DMS 273 (cell line): ENCODE data around the gene ALPI.
A peak's percentile ranks its signal among the peaks of the same experiment; 100 is the strongest.
"Not testable (repeated sequence)": the region's sequence is repeated elsewhere in the genome, so short reads cannot be mapped to it uniquely, and the experiment has no call there.

Experiments used
- DNase-seq: peaks from one replicate; lab custom pipeline; 2025; ENCODE audit not compliant: unreplicated experiment; lab: John Stamatoyannopoulos, UW

The ALPI gene

DNA sequence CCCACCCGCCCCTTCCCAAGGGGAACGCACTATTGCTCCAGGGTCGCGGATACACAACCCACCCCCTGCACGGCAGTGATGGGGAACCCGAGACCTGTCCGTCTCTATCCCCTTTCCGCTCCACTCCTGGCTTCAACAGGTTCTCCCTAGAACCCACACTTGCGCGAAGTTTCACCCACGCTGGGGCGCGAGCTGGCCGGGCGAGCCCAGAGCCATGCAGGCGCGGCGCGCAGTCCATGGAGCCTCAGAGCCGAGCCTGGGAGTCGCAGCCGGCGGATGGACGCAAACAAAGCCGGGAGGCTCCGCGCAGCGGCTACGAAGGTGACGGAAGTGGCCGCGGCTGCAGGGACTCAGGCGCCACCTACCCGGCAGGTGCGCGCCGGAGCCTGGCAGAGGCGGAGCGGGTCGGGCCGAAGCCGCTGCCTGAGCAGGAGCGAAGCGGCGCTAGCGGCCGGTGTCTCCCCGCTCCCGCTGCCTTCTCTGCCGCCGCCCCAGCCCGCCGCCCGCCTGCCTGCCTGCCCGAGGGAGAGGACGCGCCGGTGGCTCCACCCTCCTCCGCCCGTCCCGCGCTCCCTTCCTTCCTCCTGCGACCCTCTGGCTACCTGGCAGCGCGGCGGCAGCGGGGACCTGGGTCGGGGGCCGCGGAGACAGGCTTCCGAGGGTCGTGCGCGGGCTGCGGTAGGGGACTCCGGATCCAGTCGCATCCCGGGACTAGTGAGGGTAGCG is 35.3 kb upstream of the ALPI start:
- DNase-seq: peak; percentile 72

DNA sequence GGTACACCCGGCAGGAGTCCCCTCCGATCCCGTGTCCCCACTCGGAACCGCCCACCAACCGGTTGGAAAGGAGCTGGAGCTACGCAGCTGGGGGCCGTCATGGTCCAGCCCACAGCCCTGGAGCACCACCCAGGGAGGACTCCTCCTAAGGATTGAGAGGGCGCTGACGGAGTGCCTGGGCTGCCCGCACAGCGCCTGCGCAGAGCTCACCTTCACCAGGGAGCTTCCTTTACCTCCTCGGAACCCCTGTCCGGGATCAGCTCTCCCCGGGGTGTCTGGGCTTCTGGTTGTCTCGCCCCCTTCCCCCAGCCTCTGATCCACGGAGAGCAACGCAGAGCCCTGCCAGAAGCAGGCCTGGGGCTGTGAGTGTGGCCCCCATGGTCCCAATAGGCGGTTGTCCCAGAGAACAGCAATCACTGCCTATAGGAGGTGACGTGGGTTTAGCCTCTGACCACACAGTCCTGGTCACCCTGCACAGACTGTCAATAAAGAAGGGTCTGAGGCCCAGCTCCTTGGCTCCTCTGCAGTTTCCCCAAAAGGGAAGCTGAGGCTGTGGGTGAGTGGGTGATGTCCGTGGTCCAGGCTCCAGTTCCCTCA is 34.7 kb upstream of the ALPI start:
- no peak for DNase-seq

DNA sequence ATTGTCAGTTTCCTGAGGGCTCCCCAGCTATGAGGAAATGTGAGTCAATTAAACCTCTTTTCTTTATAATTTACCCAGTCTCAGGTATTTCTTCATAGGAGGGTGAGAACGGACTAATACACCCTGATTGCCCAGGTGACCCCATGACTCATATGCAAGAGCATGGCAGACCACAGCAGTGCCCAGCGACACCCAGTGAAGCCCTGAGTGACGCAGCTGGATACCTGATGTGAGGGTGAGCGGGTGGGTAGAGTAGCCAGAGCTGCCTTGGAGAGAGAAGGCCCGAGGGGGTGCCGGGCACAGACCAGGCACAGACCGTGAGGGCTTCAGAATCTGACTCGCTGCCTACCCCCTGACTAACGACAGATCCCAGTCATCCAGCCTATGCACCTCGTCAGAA is 33.9 kb upstream of the ALPI start:
- DNase-seq: no peak

DNA sequence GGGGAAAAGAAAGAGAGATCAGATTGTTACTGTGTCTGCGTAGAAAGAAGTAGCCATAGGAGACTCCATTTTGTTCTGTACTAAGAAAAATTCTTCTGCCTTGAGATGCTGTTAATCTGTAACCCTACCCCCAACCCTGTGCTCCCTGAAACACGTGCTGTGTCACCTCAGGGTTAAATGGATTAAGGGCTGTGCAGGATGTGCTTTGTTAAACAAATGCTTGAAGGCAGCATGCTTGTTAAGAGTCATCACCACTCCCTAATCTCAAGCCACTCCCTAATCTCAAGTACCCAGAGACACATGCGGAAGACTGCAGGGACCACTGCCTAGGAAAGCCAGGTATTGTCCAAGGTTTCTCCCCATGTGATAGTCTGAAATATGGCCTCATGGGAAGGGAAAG is 33.0 kb upstream of the ALPI start:
- not testable (repeated sequence) for DNase-seq

- not testable (repeated sequence) for DNase-seq
These were observed 32.5 kb upstream of the ALPI start for GRCh38 chr2:232423407-232423806.

DNA sequence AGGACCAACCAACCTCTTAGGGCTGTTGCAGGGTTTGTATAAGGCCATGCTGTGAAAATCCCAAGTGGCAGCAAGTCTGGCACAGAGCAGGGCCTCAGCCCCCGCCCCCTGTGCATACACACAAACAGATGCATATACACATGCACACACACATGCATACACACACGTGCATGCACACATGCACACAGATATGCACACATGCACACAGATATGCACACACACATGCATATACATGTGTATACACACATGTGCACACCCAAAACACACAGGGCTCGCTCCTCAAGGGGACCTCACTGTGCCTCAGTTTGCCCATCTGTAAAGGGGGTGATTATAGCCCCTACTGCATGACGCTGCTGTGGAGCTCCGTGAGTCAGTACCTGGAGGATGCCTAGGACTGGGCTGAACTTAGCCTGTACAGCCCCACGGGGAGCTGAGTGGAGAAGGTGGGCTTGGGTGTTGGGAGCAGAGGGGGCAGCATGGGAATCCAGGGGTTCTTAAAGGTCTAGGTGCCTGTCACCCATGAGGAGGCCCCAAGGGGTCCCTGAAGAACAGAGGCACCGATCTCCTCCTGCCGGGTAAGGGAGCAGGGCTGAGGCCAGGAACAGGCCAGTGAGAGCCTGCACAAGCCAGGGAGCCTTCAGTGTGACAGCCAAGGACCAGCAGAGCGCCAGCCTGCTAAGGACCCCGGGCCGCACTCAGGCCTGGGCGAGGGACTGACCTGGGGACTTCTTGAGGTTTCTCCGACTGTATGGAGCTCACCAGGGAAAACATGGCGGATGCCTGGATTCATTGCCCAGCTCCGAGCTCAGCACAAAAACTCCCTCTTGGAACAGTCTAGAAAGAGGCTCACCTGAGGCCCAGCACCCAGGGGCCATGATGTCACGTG is 24.0 kb upstream of the ALPI start:
- DNase-seq: no peak

DNA sequence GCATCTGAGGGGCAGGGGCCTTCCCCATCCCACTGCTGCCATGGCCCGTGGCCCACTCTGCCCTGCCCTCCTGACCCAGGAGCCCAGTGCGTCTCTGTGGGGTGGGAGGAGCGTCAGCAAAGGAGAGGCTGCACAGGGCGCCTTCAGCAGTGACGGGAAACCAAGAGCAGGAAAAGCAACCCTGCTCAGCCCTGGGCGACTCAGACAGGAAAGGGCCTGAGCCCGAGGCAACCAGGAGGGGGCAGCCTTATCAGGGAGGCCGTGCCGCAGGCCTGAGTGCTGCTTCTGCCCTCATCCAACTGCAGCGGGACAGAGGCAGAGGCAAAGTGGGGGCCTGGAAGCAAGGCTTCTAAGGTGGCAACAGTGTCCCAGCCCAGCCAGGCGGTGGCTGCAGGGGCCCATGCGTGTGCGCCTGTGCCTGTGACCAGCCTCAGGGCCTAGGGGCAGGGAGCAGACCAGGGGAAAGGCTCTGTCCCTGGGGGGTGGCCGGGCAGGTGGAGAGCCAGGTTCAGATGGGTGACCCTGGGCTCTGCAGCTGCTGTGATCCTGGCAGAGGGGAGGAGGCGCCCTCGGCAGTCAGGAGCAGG is 23.3 kb upstream of the ALPI start:
- DNase-seq: no peak

- not testable (repeated sequence) for DNase-seq
These were observed 22.3 kb upstream of the ALPI start for GRCh38 chr2:232433622-232434021.

DNA sequence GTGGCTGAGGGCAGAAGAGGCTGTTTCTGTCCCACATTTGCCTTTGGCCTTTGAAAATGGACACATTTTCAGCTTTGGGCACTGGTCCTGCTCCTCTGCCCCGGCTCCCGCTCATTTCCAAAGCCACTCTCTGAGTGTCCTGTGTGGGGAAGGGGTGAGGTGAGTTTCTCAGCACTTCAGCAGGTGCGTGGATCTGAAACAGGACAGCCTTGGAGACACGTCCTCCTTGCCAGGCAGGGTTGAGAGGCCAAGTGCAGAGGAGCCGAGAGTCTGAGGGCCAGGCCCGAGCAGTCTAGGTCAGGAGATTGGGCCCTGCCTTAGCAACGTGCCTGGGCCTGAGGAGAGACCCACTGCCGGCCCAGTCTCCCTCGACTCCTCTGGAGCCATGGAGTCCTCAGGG is 21.9 kb upstream of the ALPI start:
- no peak for DNase-seq

DNA sequence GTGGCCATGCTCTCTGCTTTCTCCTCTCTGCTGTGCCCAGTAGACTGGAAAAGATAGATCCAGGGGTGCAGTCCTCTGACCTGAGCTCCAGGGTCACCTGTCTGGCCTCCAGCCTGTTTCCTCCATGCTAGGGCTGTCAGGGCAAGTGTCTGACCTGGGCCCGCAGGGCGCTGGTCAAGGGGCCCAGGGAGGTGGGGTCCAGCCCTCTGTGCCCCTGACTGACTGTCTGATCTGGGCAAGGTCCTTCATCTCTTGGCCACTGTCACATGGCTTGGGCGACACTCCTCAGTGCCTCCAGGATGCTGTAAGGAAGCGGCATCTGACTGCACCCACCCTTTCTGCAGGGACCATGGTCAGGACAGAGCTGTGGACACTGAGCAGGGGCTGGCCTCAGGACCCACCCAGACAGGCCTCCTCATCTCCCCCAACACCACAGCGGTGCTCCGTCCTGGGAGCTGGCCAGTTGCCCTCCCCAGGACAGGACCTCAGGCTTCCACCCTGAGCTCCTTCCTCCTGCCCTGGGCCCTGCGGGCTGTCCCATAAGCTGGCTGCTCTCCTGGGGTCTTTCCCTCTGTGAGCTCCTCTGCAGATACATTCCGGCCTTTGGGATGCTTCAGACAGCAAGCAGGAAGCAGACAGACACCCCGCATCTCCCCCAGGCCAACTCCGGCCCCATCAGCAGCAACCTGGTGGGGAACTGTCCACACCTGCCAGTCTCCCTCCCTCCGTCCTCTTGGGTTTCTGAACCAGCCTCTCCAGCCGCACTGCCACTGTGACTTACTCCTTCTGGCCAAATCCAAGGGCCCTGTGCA is 21.2 kb upstream of the ALPI start:
- DNase-seq: no peak

- no peak for DNase-seq
These were observed 20.6 kb upstream of the ALPI start for GRCh38 chr2:232435375-232435648.

- DNase-seq: no peak
These were observed 20.1 kb upstream of the ALPI start for GRCh38 chr2:232435805-232436204.

DNA sequence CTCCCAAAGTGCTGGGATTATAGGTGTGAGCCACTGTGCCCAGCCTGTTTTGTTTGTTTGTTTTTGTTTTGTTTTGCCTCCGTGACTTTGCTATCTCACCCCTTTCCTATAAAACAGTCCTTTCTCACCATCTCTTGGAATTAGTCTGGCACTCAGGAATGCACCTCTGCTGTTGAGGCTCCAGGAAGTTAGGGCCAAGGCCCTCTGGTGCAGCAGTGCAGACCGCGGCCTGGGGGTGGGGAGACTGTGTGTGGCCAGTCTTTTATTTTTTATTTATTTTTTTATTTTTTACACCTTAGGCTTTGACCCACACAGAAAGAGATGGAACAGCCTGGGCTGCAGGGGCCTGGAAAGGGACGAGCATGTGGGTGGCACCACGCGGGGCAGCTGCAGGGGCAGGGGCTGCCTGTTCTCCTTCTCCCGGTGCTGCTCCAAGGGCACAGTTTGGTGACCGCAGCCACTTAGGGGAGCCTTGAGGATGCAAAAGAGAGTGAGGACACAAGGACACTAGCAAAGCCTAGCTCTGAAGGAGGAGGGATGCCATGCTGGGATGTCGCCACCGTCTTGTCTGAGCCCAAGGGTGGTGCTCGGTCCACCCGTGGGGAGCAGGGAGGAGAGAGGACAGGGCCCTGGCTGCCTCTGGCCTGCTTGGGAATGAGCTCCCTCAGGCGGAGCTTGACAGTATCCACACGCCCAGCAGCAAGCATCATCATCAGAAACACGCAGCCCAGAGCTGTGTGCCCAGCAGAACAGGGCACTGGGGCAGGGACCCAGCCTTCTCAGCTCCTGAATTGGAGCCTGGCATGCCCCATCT is 19.4 kb upstream of the ALPI start:
- DNase-seq: no peak

GRCh38 chr2:232437195-232437571 is 18.8 kb upstream of the ALPI start:
- DNase-seq: no peak

GRCh38 chr2:232438091-232438490 is 17.9 kb upstream of the ALPI start:
- DNase-seq: no peak

DNA sequence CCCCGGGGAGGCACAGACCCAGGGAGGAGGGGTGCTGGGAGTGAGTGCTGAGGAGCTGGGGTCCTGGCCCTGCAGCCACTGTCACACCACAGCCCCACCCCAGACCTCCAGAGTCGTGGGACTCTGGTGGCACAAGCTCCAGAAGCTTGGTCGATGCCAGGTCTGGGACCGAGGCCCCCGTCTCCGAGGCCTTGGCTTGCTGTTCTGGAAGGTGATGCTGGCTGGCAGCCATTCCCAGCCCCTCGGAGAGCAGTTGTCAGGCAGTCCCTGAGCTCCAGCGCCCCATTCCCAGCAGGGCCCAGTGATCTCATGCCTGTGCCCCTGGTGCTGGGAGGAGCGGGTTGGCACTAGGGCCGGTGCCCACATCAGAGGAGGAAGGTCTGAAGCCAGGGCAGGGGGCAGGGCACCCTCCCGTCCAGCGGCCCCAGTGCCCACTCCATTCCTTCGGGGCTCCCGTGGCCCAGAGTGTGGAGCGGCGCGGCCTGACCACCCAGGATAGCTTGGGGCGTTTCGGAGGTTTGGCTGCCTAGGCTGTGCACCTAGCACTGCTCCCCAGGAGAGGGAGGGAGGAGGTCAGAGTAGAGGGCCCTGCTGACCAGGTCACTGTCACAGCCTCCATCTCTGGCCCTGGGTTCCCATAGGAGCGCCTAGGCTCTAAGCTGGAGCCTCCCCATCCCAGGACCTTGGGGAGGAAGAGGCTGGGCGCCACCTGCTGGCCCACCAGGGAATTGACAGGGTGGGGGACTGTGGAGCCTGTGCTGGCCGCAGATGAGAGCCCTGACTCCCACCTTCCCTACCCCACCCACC is 16.8 kb upstream of the ALPI start:
- peak; percentile 43 for DNase-seq

DNA sequence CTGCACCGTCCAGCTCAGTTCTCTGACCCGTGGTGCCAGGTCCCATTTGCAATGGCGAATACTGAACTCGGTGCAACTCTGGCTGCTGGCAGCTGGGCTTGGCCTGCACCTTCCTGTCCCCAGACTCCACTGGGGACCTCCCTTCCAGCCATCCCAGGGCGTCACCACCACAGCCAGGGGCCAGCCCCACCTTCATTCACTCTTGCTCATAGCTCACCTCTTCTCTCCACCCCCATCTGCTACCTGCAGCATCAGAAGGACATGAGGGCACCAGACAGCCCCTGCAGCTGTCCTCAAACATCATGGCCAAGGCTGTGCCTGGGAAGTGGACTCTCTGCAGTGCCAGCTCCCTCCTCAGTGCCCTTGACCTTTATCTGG is 16.2 kb upstream of the ALPI start:
- no peak for DNase-seq

GRCh38 chr2:232440220-232441018 is 15.5 kb upstream of the ALPI start:
- peak; percentile 89 for DNase-seq
